HepG2 (cell line): ENCODE results near the gene TSPAN31. TPM values are rescaled to one million over a fixed set of nuclear protein-coding genes. Genes with fewer than 3 reads are reported as not detected.

Experiments
- AKAP8 ChIP-seq: sonication (generic); formaldehyde crosslinking; IDR thresholded peaks from 2 replicates; pipeline ENCODE4 v1.5.1; 2020; ENCODE audit warnings: mild to moderate bottlenecking, missing genetic modification reagents
- CBX1 ChIP-seq: IDR thresholded peaks from one replicate; pipeline ENCODE4 v1.6.1; 2016; ENCODE audit warnings: antibody characterized with exemption, low read depth
- CHCHD3 ChIP-seq: sonication (generic); formaldehyde crosslinking; IDR thresholded peaks from 2 replicates; pipeline ENCODE4 v1.8.0; 2022; ENCODE audit warnings: mild to moderate bottlenecking, missing genetic modification reagents, moderate library complexity
- ERF ChIP-seq: IDR thresholded peaks from 2 replicates; pipeline ENCODE4 v1.6.1; 2018; ENCODE audit warnings: missing biosample characterization, missing genetic modification reagents
- ESRRA ChIP-seq: sonication (generic); formaldehyde crosslinking; IDR thresholded peaks from 2 replicates; pipeline ENCODE4 v1.5.1; 2020; ENCODE audit warnings: mild to moderate bottlenecking, low read depth, missing genetic modification reagents
- HNRNPLL ChIP-seq: fragments of 200-400 bp; formaldehyde crosslinking; IDR thresholded peaks from 2 replicates; pipeline ENCODE4 v1.6.1; 2017; ENCODE audit warnings: mild to moderate bottlenecking, low read depth, low read length; ENCODE audit not compliant: poor library complexity, severe bottlenecking
- KLF13 ChIP-seq: sonication (generic); formaldehyde crosslinking; IDR thresholded peaks from 2 replicates; pipeline ENCODE4 v1.4.0; 2020; ENCODE audit warnings: mild to moderate bottlenecking, missing genetic modification reagents
- NCOA2 ChIP-seq: sonication (generic); formaldehyde crosslinking; IDR thresholded peaks from 2 replicates; pipeline ENCODE4 v1.8.0; 2022; ENCODE audit warnings: inconsistent platforms
- PRMT3 ChIP-seq: sonication (generic); formaldehyde crosslinking; IDR thresholded peaks from 2 replicates; pipeline ENCODE4 v1.8.1; 2022; ENCODE audit warnings: low read depth, mild to moderate bottlenecking, moderate library complexity, missing genetic modification reagents, borderline replicate concordance
- SAFB2 ChIP-seq: sonication (generic); formaldehyde crosslinking; IDR thresholded peaks from 2 replicates; pipeline ENCODE4 v1.5.1; 2020; ENCODE audit warnings: missing genetic modification reagents, low read depth, mild to moderate bottlenecking, borderline replicate concordance
- SSRP1 ChIP-seq: IDR thresholded peaks from 2 replicates; pipeline ENCODE4 v1.6.1; 2016; ENCODE audit warnings: control low read depth
- TARDBP ChIP-seq: sonication (generic); formaldehyde crosslinking; IDR thresholded peaks from 2 replicates; pipeline ENCODE4 v1.8.0; 2022; ENCODE audit warnings: mild to moderate bottlenecking, missing genetic modification reagents
- TFDP2 ChIP-seq: sonication (generic); formaldehyde crosslinking; IDR thresholded peaks from 2 replicates; pipeline ENCODE4 v1.4.0; 2020; ENCODE audit warnings: missing genetic modification reagents
- TGIF2 ChIP-seq: IDR thresholded peaks from 2 replicates; pipeline ENCODE4 v1.6.1; 2016; ENCODE audit warnings: control low read depth, missing compliant biosample characterization
- ZFP91 ChIP-seq: sonication (generic); formaldehyde crosslinking; IDR thresholded peaks from 2 replicates; pipeline ENCODE4 v1.9.0; 2022; ENCODE audit warnings: missing genetic modification reagents, mild to moderate bottlenecking, borderline replicate concordance
- ZHX2 ChIP-seq, 2 experiments: sonication (generic) in 1 of 2; formaldehyde crosslinking in 1 of 2; IDR thresholded peaks; 2 replicates each; pipeline versions ENCODE4 v1.6.1 to v1.9.0; 2014 to 2022; ENCODE audit warnings: antibody characterized with exemption in 1 of 2, borderline replicate concordance in 1 of 2, inconsistent platforms in 1 of 2, low read depth in 1 of 2, missing genetic modification reagents in 1 of 2
- ZNF331 ChIP-seq: sonication (generic); formaldehyde crosslinking; IDR thresholded peaks from 2 replicates; pipeline ENCODE4 v1.4.0; 2020; ENCODE audit warnings: missing genetic modification reagents
- ZNF432 ChIP-seq: sonication (generic); formaldehyde crosslinking; IDR thresholded peaks from 2 replicates; pipeline ENCODE4 v1.5.0; 2020; ENCODE audit warnings: missing genetic modification reagents, mild to moderate bottlenecking, borderline replicate concordance
- ZNF446 ChIP-seq: sonication (generic); formaldehyde crosslinking; IDR thresholded peaks from 2 replicates; pipeline ENCODE4 v1.5.0; 2020; ENCODE audit warnings: mild to moderate bottlenecking, missing genetic modification reagents
- ZNF563 ChIP-seq: sonication (generic); formaldehyde crosslinking; IDR thresholded peaks from 2 replicates; pipeline ENCODE4 v1.8.0; 2022; ENCODE audit warnings: mild to moderate bottlenecking, moderate library complexity, missing genetic modification reagents
- ZNF746 ChIP-seq: sonication (generic); formaldehyde crosslinking; IDR thresholded peaks from 2 replicates; pipeline ENCODE4 v1.8.0; 2022; ENCODE audit warnings: mild to moderate bottlenecking, missing genetic modification reagents
- ZSCAN22 ChIP-seq: sonication (generic); formaldehyde crosslinking; IDR thresholded peaks from 2 replicates; pipeline ENCODE4 v1.4.0; 2020; ENCODE audit warnings: mild to moderate bottlenecking, missing genetic modification reagents
- polyA plus RNA-seq, 8 experiments: library from polyadenylated mRNA; depleted of rRNA in 3 of 8; stranded (reverse) in 7 of 8; unstranded in 1 of 8; fragments of >200 nt; fragmentation: Illumina TruSeq in 4 of 8; extraction: Trizol in 4 of 8; gene quantifications; 2 replicates each; pipeline versions ENCODE4 v1.2.1 to v1.2.3, GENCODE V29; 2011 to 2016; ENCODE audit warnings: low read depth in 4 of 8, missing spikeins in 1 of 8, mixed read lengths in 1 of 8; ENCODE audit not compliant: insufficient read depth in 1 of 8
- total RNA-seq, 5 experiments: library from RNA; depleted of rRNA; stranded (reverse); fragments of >200 nt; fragmentation: Illumina TruSeq; extraction: Trizol; gene quantifications; 2 replicates each; pipeline ENCODE4 v1.2.3, GENCODE V29; 2016; ENCODE audit warnings: low read depth in 1 of 5

The TSPAN31 gene
- total and polyA plus RNA-seq, 2 of the 13 experiments (the other 11 are each of a cell fraction or from before 2014, with no cell fraction given): 10.4 to 24.6 TPM

GRCh38 chr12:57744777-57745484 lies at the start of gene TSPAN31 (continued):
- TF ChIP-seq ZFP91 (CRISPR knock-in tag): peak; percentile 100
- no peak for TF ChIP-seq ZSCAN22 (CRISPR knock-in tag)
- TF ChIP-seq ERF (CRISPR knock-in tag): no peak; the same call in 1 of the 2 replicates
- no peak for TF ChIP-seq PRMT3 (CRISPR knock-in tag)
- no peak for TF ChIP-seq SAFB2 (CRISPR knock-in tag)
- no peak; the same call in 1 of the 2 replicates for TF ChIP-seq SSRP1
- TF ChIP-seq TGIF2 (CRISPR knock-in tag): no peak
- 0 out of 2 replicates have a peak, but pooled peaks have one; percentile 9 for TF ChIP-seq NCOA2
- no peak for TF ChIP-seq CBX1
- TF ChIP-seq ZNF331 (CRISPR knock-in tag): no peak
- 0 out of 2 replicates have a peak, but pooled peaks have one; percentile 32 for TF ChIP-seq ZNF563 (CRISPR knock-in tag)
- TF ChIP-seq AKAP8 (CRISPR knock-in tag): no peak
- no peak for TF ChIP-seq TFDP2 (CRISPR knock-in tag)
- no peak for TF ChIP-seq HNRNPLL
- TF ChIP-seq ZNF746 (CRISPR knock-in tag): no peak
- no peak for TF ChIP-seq ZNF446
- no peak for TF ChIP-seq KLF13 (CRISPR knock-in tag)
- TF ChIP-seq ZHX2 (IDR thresholded peaks at IDR 0.05; ENCODE audit: low read depth): no peak
- no peak for TF ChIP-seq ZHX2 (CRISPR knock-in tag; IDR thresholded peaks at IDR 0.05; ENCODE audit: borderline replicate concordance)
- TF ChIP-seq TARDBP (CRISPR knock-in tag): no peak; the same call in 1 of the 2 replicates
- TF ChIP-seq CHCHD3: no peak
- no peak for TF ChIP-seq ZNF432 (CRISPR knock-in tag)
- TF ChIP-seq ESRRA (CRISPR knock-in tag): 0 out of 2 replicates have a peak, but pooled peaks have one; percentile 49
